Measurements from ENCODE around the gene COMT. TPM values are rescaled to one million over a fixed set of nuclear protein-coding genes. Genes with fewer than 3 reads are reported as not detected.

The COMT gene
- total and polyA plus RNA-seq, 4 donors, result 75.3 to 430 (median 146) TPM

DNA sequence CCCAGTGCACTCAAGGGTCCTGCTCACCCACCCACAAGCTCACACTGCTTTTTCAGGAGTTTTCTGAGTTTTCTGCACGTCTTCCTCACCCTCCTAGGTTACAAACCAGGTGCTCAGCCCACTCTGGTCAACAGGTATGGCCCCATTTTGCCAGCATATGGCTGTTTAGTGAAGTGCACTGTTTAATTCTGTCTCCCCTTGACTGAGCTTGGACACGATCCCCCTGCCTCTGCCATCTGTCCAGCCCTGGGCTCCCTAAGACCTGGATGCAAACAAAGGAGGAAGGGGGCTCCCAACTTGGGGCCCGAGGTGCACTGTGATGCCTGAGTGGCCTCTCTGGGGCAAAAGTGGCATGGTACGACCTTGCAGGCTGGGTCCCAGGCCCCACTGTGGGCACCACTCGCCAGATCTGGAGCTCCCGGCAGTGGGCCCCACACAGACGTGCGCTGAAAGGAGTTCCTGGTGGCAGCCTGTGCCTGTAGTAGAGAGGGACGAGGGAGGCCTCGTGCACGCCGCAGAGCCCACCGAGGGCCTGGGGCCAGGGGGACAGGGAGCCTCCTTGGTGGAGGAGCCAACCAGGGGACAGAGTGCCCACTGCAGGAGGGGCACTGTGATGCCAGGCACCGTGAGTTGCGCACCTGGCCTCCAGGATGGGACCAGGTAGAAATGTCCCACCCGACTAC, 37.3 kb upstream of the COMT start:
- no peak for TF ChIP-seq FOXA2 (IDR thresholded peaks at IDR 0.05)
- TF ChIP-seq, protein P1, sequence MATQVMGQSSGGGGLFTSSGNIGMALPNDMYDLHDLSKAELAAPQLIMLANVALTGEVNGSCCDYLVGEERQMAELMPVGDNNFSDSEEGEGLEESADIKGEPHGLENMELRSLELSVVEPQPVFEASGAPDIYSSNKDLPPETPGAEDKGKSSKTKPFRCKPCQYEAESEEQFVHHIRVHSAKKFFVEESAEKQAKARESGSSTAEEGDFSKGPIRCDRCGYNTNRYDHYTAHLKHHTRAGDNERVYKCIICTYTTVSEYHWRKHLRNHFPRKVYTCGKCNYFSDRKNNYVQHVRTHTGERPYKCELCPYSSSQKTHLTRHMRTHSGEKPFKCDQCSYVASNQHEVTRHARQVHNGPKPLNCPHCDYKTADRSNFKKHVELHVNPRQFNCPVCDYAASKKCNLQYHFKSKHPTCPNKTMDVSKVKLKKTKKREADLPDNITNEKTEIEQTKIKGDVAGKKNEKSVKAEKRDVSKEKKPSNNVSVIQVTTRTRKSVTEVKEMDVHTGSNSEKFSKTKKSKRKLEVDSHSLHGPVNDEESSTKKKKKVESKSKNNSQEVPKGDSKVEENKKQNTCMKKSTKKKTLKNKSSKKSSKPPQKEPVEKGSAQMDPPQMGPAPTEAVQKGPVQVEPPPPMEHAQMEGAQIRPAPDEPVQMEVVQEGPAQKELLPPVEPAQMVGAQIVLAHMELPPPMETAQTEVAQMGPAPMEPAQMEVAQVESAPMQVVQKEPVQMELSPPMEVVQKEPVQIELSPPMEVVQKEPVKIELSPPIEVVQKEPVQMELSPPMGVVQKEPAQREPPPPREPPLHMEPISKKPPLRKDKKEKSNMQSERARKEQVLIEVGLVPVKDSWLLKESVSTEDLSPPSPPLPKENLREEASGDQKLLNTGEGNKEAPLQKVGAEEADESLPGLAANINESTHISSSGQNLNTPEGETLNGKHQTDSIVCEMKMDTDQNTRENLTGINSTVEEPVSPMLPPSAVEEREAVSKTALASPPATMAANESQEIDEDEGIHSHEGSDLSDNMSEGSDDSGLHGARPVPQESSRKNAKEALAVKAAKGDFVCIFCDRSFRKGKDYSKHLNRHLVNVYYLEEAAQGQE (IDR thresholded peaks at IDR 0.05), result no peak
- TF ChIP-seq, protein P2, sequence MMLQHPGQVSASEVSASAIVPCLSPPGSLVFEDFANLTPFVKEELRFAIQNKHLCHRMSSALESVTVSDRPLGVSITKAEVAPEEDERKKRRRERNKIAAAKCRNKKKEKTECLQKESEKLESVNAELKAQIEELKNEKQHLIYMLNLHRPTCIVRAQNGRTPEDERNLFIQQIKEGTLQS (IDR thresholded peaks at IDR 0.05), result no peak
- no peak for TF ChIP-seq RXRA (IDR thresholded peaks at IDR 0.05)
- no peak for TF ChIP-seq SP1 (IDR thresholded peaks at IDR 0.05)
- no peak for TF ChIP-seq HNF4A (conservative IDR thresholded peaks at IDR 0.05)
- Histone ChIP-seq H3K4me3 (ENCODE audit: low read depth in 1 of 3, low read length in 3 of 3) (no peak overlapping the region), H3K9ac (ENCODE audit: low read depth in 1 of 2, low read length in 2 of 2) (no peak overlapping the region), H3K27me3 (ENCODE audit: control insufficient read depth in 4 of 4, insufficient read depth in 4 of 4, low read length in 3 of 4) (no peaks in the 10 kb centered on the region), H3K36me3 (ENCODE audit: control insufficient read depth in 4 of 4, insufficient read depth in 3 of 4, low read depth in 1 of 4, low read length in 3 of 4) (peaks cover 3 to 19% (median 9%) of the 10 kb centered on the region in 4 donors), H3K9me3 (ENCODE audit: control insufficient read depth in 4 of 4, low read length in 3 of 4) (no peaks in the 10 kb centered on the region), H3K4me1 (ENCODE audit: control insufficient read depth in 4 of 4, insufficient read depth in 4 of 4, low read length in 3 of 4) (peaks cover 0 to 4% (median 1%) of the 10 kb centered on the region in 4 donors), H3K27ac (ENCODE audit: low read depth in 1 of 2, low read length in 2 of 2) (no peak overlapping the region)
- no peak for DNase-seq (ENCODE audit: low spot score)
- WGBS, result 89% methylated on average over 16 of the region's 16 CpGs

DNA sequence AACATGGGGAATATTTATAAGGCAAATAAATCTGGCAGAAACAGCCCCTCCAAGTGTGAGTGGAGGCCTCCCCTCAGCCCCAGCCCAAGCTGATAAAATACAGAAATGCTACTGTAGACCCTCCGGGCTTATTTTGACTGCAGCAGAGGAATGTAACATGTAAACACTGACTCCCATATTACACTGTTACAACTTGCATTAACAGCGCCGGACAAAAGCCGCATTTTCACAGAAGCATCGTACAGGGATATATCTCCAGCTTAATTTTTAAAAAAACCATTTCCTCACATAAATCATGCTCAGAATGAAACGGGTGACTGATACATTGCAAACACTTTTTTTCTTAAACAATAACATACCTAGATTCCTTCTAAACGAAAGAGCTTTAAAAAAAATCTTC, 36.6 kb upstream of the COMT start:
- TF ChIP-seq NR2F2 (IDR thresholded peaks at IDR 0.05), result no peak
- TF ChIP-seq, protein P1 (IDR thresholded peaks at IDR 0.05), result no peak
- TF ChIP-seq SP1 (IDR thresholded peaks at IDR 0.05), result no peak
- no peak for TF ChIP-seq YY1 (IDR thresholded peaks at IDR 0.05)
- no peak for TF ChIP-seq TAF1 (conservative IDR thresholded peaks at IDR 0.05)
- TF ChIP-seq FOXA1 (IDR thresholded peaks at IDR 0.05), result no peak
- TF ChIP-seq, protein P3, sequence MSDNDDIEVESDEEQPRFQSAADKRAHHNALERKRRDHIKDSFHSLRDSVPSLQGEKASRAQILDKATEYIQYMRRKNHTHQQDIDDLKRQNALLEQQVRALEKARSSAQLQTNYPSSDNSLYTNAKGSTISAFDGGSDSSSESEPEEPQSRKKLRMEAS (IDR thresholded peaks at IDR 0.05), result no peak
- TF ChIP-seq RXRA (IDR thresholded peaks at IDR 0.05), result no peak
- TF ChIP-seq HNF4G (IDR thresholded peaks at IDR 0.05), result no peak
- no peak for TF ChIP-seq JUND (IDR thresholded peaks at IDR 0.05)
- no peak for TF ChIP-seq GABPA (IDR thresholded peaks at IDR 0.05 in 1 of 2, conservative IDR thresholded peaks at IDR 0.05 in 1 of 2)
- TF ChIP-seq, protein P4, sequence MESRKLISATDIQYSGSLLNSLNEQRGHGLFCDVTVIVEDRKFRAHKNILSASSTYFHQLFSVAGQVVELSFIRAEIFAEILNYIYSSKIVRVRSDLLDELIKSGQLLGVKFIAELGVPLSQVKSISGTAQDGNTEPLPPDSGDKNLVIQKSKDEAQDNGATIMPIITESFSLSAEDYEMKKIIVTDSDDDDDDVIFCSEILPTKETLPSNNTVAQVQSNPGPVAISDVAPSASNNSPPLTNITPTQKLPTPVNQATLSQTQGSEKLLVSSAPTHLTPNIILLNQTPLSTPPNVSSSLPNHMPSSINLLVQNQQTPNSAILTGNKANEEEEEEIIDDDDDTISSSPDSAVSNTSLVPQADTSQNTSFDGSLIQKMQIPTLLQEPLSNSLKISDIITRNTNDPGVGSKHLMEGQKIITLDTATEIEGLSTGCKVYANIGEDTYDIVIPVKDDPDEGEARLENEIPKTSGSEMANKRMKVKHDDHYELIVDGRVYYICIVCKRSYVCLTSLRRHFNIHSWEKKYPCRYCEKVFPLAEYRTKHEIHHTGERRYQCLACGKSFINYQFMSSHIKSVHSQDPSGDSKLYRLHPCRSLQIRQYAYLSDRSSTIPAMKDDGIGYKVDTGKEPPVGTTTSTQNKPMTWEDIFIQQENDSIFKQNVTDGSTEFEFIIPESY (IDR thresholded peaks at IDR 0.05), result no peak
- Histone ChIP-seq H3K9ac (ENCODE audit: low read depth in 1 of 2, low read length in 2 of 2) (no peak overlapping the region), H3K4me3 (ENCODE audit: low read depth in 1 of 3, low read length in 3 of 3) (no peak overlapping the region), H3K36me3 (ENCODE audit: control insufficient read depth in 4 of 4, insufficient read depth in 3 of 4, low read depth in 1 of 4, low read length in 3 of 4) (peaks cover 3 to 19% (median 9%) of the 10 kb centered on the region in 4 donors), H3K9me3 (ENCODE audit: control insufficient read depth in 4 of 4, low read length in 3 of 4) (no peaks in the 10 kb centered on the region), H3K4me1 (ENCODE audit: control insufficient read depth in 4 of 4, insufficient read depth in 4 of 4, low read length in 3 of 4) (peaks cover 0 to 4% (median 1%) of the 10 kb centered on the region in 4 donors), H3K27ac (ENCODE audit: low read depth in 1 of 2, low read length in 2 of 2) (no peak overlapping the region), H3K27me3 (ENCODE audit: control insufficient read depth in 4 of 4, insufficient read depth in 4 of 4, low read length in 3 of 4) (no peaks in the 10 kb centered on the region)
- DNase-seq (ENCODE audit: low spot score), result no peak
- 94% methylated on average over 7 of the region's 7 CpGs for WGBS

Data from liver (tissue), 9 donors.